K562 (cell line): ENCODE data around the gene TMTC4. TPM values are rescaled to one million over a fixed set of nuclear protein-coding genes. Genes with fewer than 3 reads are reported as not detected.

ENCODE experiments used
- ATAC-seq: fragments of 200-7000 bp; cut with Tn5 transposase; 3 replicates; pipeline ENCODE4 v1.9.1; 2020; ENCODE audit warnings: moderate library complexity
- BruUV-seq: library from RNA; stranded (reverse); fragments of 400-500 nt; replicated peaks from 2 replicates; lab custom pipeline; 2021; lab: Mats Ljungman, UMichigan
- CTCF ChIA-PET: fragments of 300-600 bp; formaldehyde crosslinking; extraction: SDS; loops from one replicate; lab custom pipeline; 2021; ENCODE audit warnings: low intra/inter-chr PET ratio; lab: Yijun Ruan, JAX
- POLR2A ChIA-PET: fragments of 300-600, 350-650 bp; sonication (Branson Sonifier 250); formaldehyde crosslinking; extraction: SDS; loops from one replicate; lab custom pipeline; 2021; ENCODE audit warnings: antibody characterized with exemption, inconsistent platforms; lab: Yijun Ruan, JAX
- DNase-seq, 4 experiments: peaks; one replicate each; pipeline versions ENCODE4 v3.0.0 to v3.0.0-alpha.2; 2011 to 2018; ENCODE audit warnings: low spot score in 3 of 4, mixed read lengths in 3 of 4; ENCODE audit errors: extremely low read depth in 1 of 4
- FAIRE-seq: peaks from 2 replicates; lab custom pipeline; 2011; peaks lifted over from hg19 to GRCh38; lab: Jason Lieb, UNC
- H2AFZ ChIP-seq: 2 replicates; pipeline ENCODE4 v1.6.0; 2011; ENCODE audit warnings: low read depth, low read length, control low read depth, inconsistent platforms
- H3K27ac ChIP-seq: fragments of 200-600 bp; 3 replicates; pipeline ENCODE4 v1.8.0; 2011; ENCODE audit warnings: low read depth, mild to moderate bottlenecking, control low read depth, inconsistent platforms, low read length, moderate library complexity, mixed read lengths; ENCODE audit errors: extremely low read depth
- H3K27me3 ChIP-seq, 2 experiments: fragments of 300-600 bp in 1 of 2; 2 replicates in 1 of 2; 3 replicates in 1 of 2; pipeline versions ENCODE4 v1.6.0 to v1.8.0; 2011; ENCODE audit warnings: inconsistent platforms in 2 of 2, low read length in 2 of 2, mild to moderate bottlenecking in 1 of 2, mixed read lengths in 1 of 2, moderate library complexity in 1 of 2; ENCODE audit not compliant: control insufficient read depth in 2 of 2, insufficient read depth in 2 of 2
- H3K36me3 ChIP-seq: fragments of 300-600 bp; 3 replicates; pipeline ENCODE4 v1.8.0; 2011; ENCODE audit warnings: mild to moderate bottlenecking, low read length, inconsistent platforms; ENCODE audit not compliant: control insufficient read depth, insufficient read depth
- H3K4me1 ChIP-seq, 2 experiments: fragments of 200-600 bp in 1 of 2; replicated peaks in 1 of 2; 2 replicates in 1 of 2; 3 replicates in 1 of 2; pipeline versions ENCODE4 v1.5.1 to v1.8.0; 2011; ENCODE audit warnings: inconsistent platforms in 2 of 2, low read length in 2 of 2, mild to moderate bottlenecking in 1 of 2, mixed read lengths in 1 of 2, moderate library complexity in 1 of 2; ENCODE audit not compliant: control insufficient read depth in 2 of 2, insufficient read depth in 2 of 2
- H3K4me2 ChIP-seq: 2 replicates; pipeline ENCODE4 v1.6.1; 2011; ENCODE audit warnings: low read length, control low read depth, inconsistent platforms, mixed read lengths; ENCODE audit not compliant: insufficient read depth
- H3K4me3 ChIP-seq: fragments of 200-600 bp; sonication (generic), shearing (Covaris generic); 2 replicates; pipeline ENCODE4 v1.5.1; 2016; ENCODE audit warnings: control low read depth, inconsistent platforms
- H3K79me2 ChIP-seq: fragments of 200-600 bp; 3 replicates; pipeline ENCODE4 v1.8.0; 2011; ENCODE audit warnings: low read length, inconsistent platforms; ENCODE audit not compliant: control insufficient read depth, insufficient read depth
- H3K9ac ChIP-seq, 2 experiments: 2 replicates each; pipeline versions ENCODE4 v1.6.0 to v1.6.1; 2011; ENCODE audit warnings: low read depth in 2 of 2, low read length in 2 of 2, control low read depth in 1 of 2, inconsistent platforms in 1 of 2, mild to moderate bottlenecking in 1 of 2, mixed read lengths in 1 of 2; ENCODE audit not compliant: insufficient read depth in 1 of 2
- H3K9me1 ChIP-seq: one replicate; pipeline ENCODE4 v1.6.0; 2011; ENCODE audit warnings: inconsistent platforms, mild to moderate bottlenecking, low read length, moderate library complexity; ENCODE audit not compliant: control insufficient read depth, insufficient read depth
- H3K9me3 ChIP-seq: replicated peaks from 2 replicates; pipeline ENCODE4 v1.5.1; 2011; ENCODE audit warnings: low read depth, low read length, inconsistent platforms; ENCODE audit not compliant: control insufficient read depth, insufficient read depth
- H4K20me1 ChIP-seq: replicated peaks from 2 replicates; pipeline ENCODE4 v1.6.1; 2011; ENCODE audit warnings: low read length, inconsistent platforms, mixed read lengths; ENCODE audit not compliant: control insufficient read depth, insufficient read depth
- BRD9 ChIP-seq: fragments of 450-650 bp; IDR thresholded peaks from 2 replicates; pipeline ENCODE4 v1.6.1; 2018; ENCODE audit warnings: low read depth; ENCODE audit not compliant: partially characterized antibody
- CTCFL ChIP-seq: IDR thresholded peaks from 2 replicates; pipeline ENCODE4 v1.6.1; 2011; ENCODE audit warnings: borderline replicate concordance, low read depth, mild to moderate bottlenecking, moderate library complexity, low read length; ENCODE audit not compliant: insufficient read depth, poor library complexity, severe bottlenecking
- EHMT2 ChIP-seq: fragments of 450-650 bp; IDR thresholded peaks from 2 replicates; pipeline ENCODE4 v1.6.1; 2018; ENCODE audit warnings: antibody characterized with exemption
- FOSL1 ChIP-seq: fragments of 200-800 bp; sonication (Bioruptor generic); conservative IDR thresholded peaks from 2 replicates; pipeline ENCODE4 v1.6.1; 2016; ENCODE audit warnings: missing genetic modification characterization, missing compliant biosample characterization
- HDAC3 ChIP-seq: fragments of 450-650 bp; IDR thresholded peaks from 2 replicates; pipeline ENCODE4 v1.6.1; 2018; ENCODE audit warnings: borderline replicate concordance, mild to moderate bottlenecking, moderate library complexity; ENCODE audit not compliant: partially characterized antibody
- HNRNPLL ChIP-seq: fragments of 200-400 bp; formaldehyde crosslinking; IDR thresholded peaks from 2 replicates; pipeline ENCODE4 v1.6.1; 2017; ENCODE audit warnings: low read length, low read depth, mild to moderate bottlenecking; ENCODE audit not compliant: poor library complexity, severe bottlenecking
- JUND ChIP-seq, 2 experiments: IDR thresholded peaks; 2 replicates in 1 of 2; 3 replicates in 1 of 2; pipeline ENCODE4 v1.6.1; 2011; ENCODE audit warnings: borderline replicate concordance in 2 of 2, low read depth in 2 of 2, low read length in 2 of 2, improper control_type of control experiment in 1 of 2, missing biosample characterization in 1 of 2, missing genetic modification characterization in 1 of 2, missing genetic modification reagents in 1 of 2
- KDM1A ChIP-seq, 2 experiments: fragments of 450-650 bp; IDR thresholded peaks; 2 replicates each; pipeline ENCODE4 v1.6.1; 2016; ENCODE audit warnings: mild to moderate bottlenecking in 2 of 2
- KLF13 ChIP-seq: fragments of 450-650 bp; IDR thresholded peaks from 2 replicates; pipeline ENCODE4 v1.6.1; 2016; ENCODE audit warnings: missing genetic modification characterization, low read depth, mild to moderate bottlenecking, missing compliant biosample characterization, moderate library complexity, borderline replicate concordance
- NONO ChIP-seq, 2 experiments: fragments of 200-400 bp in 1 of 2; fragments of 450-650 bp in 1 of 2; formaldehyde crosslinking in 1 of 2; IDR thresholded peaks; 2 replicates each; pipeline ENCODE4 v1.6.1; 2017; ENCODE audit warnings: low read depth in 2 of 2, mild to moderate bottlenecking in 2 of 2, moderate library complexity in 2 of 2, low read length in 1 of 2
- NR2C2 ChIP-seq, 2 experiments: fragments of 200-800 bp in 1 of 2; sonication (Bioruptor generic) in 1 of 2; sonication (generic) in 1 of 2; formaldehyde crosslinking in 1 of 2; IDR thresholded peaks; 2 replicates each; pipeline versions ENCODE4 v1.6.1 to v1.8.0; 2016 to 2022; ENCODE audit warnings: mild to moderate bottlenecking in 1 of 2, missing compliant biosample characterization in 1 of 2, missing genetic modification characterization in 1 of 2, missing genetic modification reagents in 1 of 2
- RBM14 ChIP-seq: fragments of 200-400 bp; formaldehyde crosslinking; IDR thresholded peaks from 2 replicates; pipeline ENCODE4 v1.6.1; 2018; ENCODE audit warnings: low read depth, mild to moderate bottlenecking, low read length, moderate library complexity, borderline replicate concordance; ENCODE audit not compliant: insufficient read depth
- RBM25 ChIP-seq: fragments of 200-400 bp; formaldehyde crosslinking; IDR thresholded peaks from 2 replicates; pipeline ENCODE4 v1.6.1; 2018; ENCODE audit warnings: low read length, low read depth, moderate library complexity; ENCODE audit not compliant: severe bottlenecking
- RHOXF2B ChIP-seq: fragments of 250-450 bp; sonication (Bioruptor Pico); conservative IDR thresholded peaks from 2 replicates; pipeline ENCODE4 v1.5.1; 2021
- SIRT6 ChIP-seq: IDR thresholded peaks from one replicate; pipeline ENCODE4 v1.6.1; 2012; ENCODE audit warnings: low read depth, mild to moderate bottlenecking, control low read depth, inconsistent platforms, low read length, moderate library complexity
- ZNF212 ChIP-seq: fragments of 450-650 bp; formaldehyde crosslinking; IDR thresholded peaks from 2 replicates; pipeline ENCODE4 v1.4.0; 2020; ENCODE audit warnings: mild to moderate bottlenecking
- ZNF324 ChIP-seq: fragments of 250-450 bp; sonication (Bioruptor Pico); IDR thresholded peaks from 2 replicates; pipeline ENCODE4 v1.4.0; 2020; ENCODE audit warnings: mild to moderate bottlenecking
- ZNF384 ChIP-seq: IDR thresholded peaks from 2 replicates; pipeline ENCODE4 v1.6.1; 2012; ENCODE audit warnings: low read depth, low read length, improper control_type of control experiment
- WGBS: fragments of 100-300 bp; shearing (Covaris generic); methylation state at CpG from one replicate; pipeline ENCODE4 v1.1.6; 2016; ENCODE audit warnings: low coverage, mixed read lengths; ENCODE audit not compliant: insufficient coverage; ENCODE audit errors: missing lambda C conversion rate; 5-methylcytosine and 5-hydroxymethylcytosine counted together
- in situ Hi-C: fragments of 300-500 bp; cut with MboI; formaldehyde crosslinking; loops from 4 replicates; pipeline ENCODE4 v1.15.0; 2018; ENCODE audit warnings: inconsistent platforms, mixed read lengths
- intact Hi-C: fragments of 100-400 bp; cut with micrococcal nuclease; formaldehyde crosslinking; loops from 2 replicates; pipeline ENCODE4 v1.14.2; 2022
- polyA plus RNA-seq, 8 experiments: library from polyadenylated mRNA; depleted of rRNA in 4 of 8; stranded (reverse) in 5 of 8; unstranded in 3 of 8; fragments of >200 nt; fragmentation: Nextera tagmentation in 2 of 8; fragmentation: Illumina TruSeq in 1 of 8; extraction: Ambion mirVana in 2 of 8; extraction: Trizol in 1 of 8; gene quantifications; 2 replicates each; pipeline versions ENCODE4 v1.2.1 to v1.2.3, GENCODE V29; 2011 to 2014; ENCODE audit warnings: inconsistent platforms in 1 of 8, missing spikeins in 1 of 8
- total RNA-seq, 7 experiments: library from RNA; depleted of rRNA in 6 of 7; stranded (reverse); fragments of >200 nt in 6 of 7; fragmentation: Illumina TruSeq in 2 of 7; extraction: Trizol in 2 of 7; gene quantifications; 2 replicates each; pipeline versions ENCODE4 v1.2.1 to v1.2.3, GENCODE V29; 2011 to 2021; ENCODE audit warnings: low replicate concordance in 1 of 7

The TMTC4 gene
- total and polyA plus RNA-seq, 9 of the 15 experiments (the other 6 are each of a cell fraction or from before 2014, with no cell fraction given), result 3.5 to 16.7 (median 11.8) TPM

DNA sequence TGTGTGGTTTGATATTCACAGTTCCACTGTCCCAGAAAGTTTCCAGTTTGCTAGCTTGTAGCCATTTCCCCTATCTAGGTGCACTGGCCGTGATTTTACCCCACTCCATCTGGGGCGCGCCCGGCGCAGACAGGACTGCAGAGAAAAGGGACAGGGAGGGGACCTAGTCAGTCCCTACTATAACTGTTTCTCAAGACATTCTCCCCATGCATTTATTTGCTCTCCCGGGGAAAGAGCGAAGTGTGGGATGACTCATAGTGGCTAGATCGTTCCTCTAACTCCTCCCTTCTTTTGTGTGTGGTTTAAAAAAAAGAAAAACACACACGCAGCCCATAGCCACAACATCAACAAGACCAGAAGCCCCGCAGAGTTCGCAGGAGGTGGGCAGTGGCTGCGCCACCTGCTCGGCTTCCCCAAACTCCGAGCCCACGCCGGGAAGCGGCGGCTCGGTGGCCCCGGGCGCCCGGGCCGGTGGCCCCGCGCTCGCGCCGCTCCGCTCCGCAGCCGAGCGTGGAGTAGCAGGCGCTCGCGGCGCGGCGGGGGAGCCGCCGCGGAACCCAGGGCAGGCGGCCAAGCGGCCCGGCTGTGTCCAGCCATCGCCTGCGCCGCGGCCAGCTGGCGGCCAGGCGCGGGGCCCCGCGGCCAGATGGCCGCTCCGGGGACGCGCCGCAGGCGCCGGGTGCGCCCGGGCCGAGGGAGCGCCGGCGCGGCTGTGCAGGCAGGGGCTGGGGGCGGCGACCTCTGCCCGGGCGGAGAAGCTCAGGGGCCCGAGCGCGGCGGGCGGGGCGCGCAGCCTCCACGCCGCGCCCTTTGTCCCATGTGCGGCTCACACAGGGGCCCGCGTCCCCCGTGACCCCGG is 653 bp downstream of the TMTC4 start:
- ATAC-seq, result peak; percentile 38
- intact Hi-C loops, result loop anchor here (2.0 kb wide), 1 partner anchor 101 kb away; no protein-coding TSS in a partner anchor
- peak; percentile 84 for FAIRE-seq
- in situ Hi-C loops, result no loop called here
- ChIA-PET POLR2A (interaction anchor here (0.9 to 1.2 kb wide), 3 partner anchors 9 to 15 kb away, joined by 3 to 4 read pairs (median 3); no protein-coding TSS in a partner anchor), CTCF (no interaction called here)
- no peaks in the 10 kb centered on the region for H3K9me3 ChIP-seq
- H2AFZ ChIP-seq, result peak overlapping the region; percentile 77
- H4K20me1 ChIP-seq, result peaks cover 6% of the 10 kb centered on the region; the same call in 1 of the 2 replicates
- H3K4me3 ChIP-seq, result peak overlapping the region; percentile 75
- peak overlapping the region; percentile 83 for H3K4me2 ChIP-seq
- peak; percentile 45 to 66 (median 52) for DNase-seq
- H3K36me3 ChIP-seq, result peaks cover 2% of the 10 kb centered on the region; the same call in 1 of the 3 replicates
- H3K4me1 ChIP-seq, result peaks cover 9 to 12% of the 10 kb centered on the region in 2 experiments; a peak in 4 of 5 replicates
- H3K27ac ChIP-seq, result peak overlapping the region; percentile 68; the same call in 2 of the 3 replicates
- H3K9me1 ChIP-seq, result no peaks in the 10 kb centered on the region
- WGBS, result 1% methylated on average over 39 of the region's 86 CpGs
- H3K9ac ChIP-seq, result peak overlapping the region; percentile 57 to 86
- peaks cover 0 to 5% of the 10 kb centered on the region in 2 experiments; a peak in 3 of 5 replicates for H3K27me3 ChIP-seq
- H3K79me2 ChIP-seq, result peaks cover 22% of the 10 kb centered on the region
- BruUV-seq, result no TSS peak
- TF ChIP-seq CTCFL, result no peak
- peak; percentile 70 for TF ChIP-seq HNRNPLL
- TF ChIP-seq FOSL1 (tag), result peak; percentile 82
- TF ChIP-seq RBM14, result no peak
- no peak for TF ChIP-seq BRD9
- no peak for TF ChIP-seq RBM25
- no peak for TF ChIP-seq HDAC3
- TF ChIP-seq RHOXF2B, result no peak
- TF ChIP-seq ZNF212 (CRISPR knock-in tag), result no peak
- peak; percentile 12; the same call in 1 of the 2 replicates for TF ChIP-seq ZNF384
- no peak for TF ChIP-seq SIRT6
- no peak for TF ChIP-seq ZNF324 (CRISPR knock-in tag)
- TF ChIP-seq NONO (IDR thresholded peaks at IDR 0.05; ENCODE audit: low read depth in 2 of 2, low read length in 1 of 2), result no peak
- peak; percentile 83 for TF ChIP-seq JUND (IDR thresholded peaks at IDR 0.05; ENCODE audit: borderline replicate concordance, low read depth, low read length)
- TF ChIP-seq JUND (tag; IDR thresholded peaks at IDR 0.05; ENCODE audit: borderline replicate concordance, low read depth, low read length), result peak; percentile 54; the same call in 1 of the 3 replicates
- TF ChIP-seq EHMT2, result no peak
- TF ChIP-seq KLF13 (tag), result no peak
- no peak for TF ChIP-seq NR2C2 (CRISPR knock-in tag; IDR thresholded peaks at IDR 0.05)
- TF ChIP-seq NR2C2 (tag; IDR thresholded peaks at IDR 0.05), result peak; percentile 34; the same call in 1 of the 2 replicates
- 0 out of 4 replicates have a peak, but pooled peaks of 1 of the 2 experiments have one; percentile 15 for TF ChIP-seq KDM1A (IDR thresholded peaks at IDR 0.05)
